ENCODE measurements around the gene CACNA1D. TPM values are rescaled to one million over a fixed set of nuclear protein-coding genes. Genes with fewer than 3 reads are reported as not detected.

Gene CACNA1D
- total and polyA plus RNA-seq, 9 of the 15 experiments (the other 6 are each of a cell fraction or from before 2014, with no cell fraction given): 0.29 TPM; not detected in 8

GRCh38 chr3:53811143-53811927 lies 316.9 kb downstream of the CACNA1D start:
- Histone ChIP-seq H3K27me3 (ENCODE audit: control insufficient read depth in 2 of 2, insufficient read depth in 2 of 2, low read length in 2 of 2) (peaks cover 12 to 65% of the 10 kb centered on the region in 2 experiments; a peak in 3 of 5 replicates), H3K4me2 (ENCODE audit: insufficient read depth, low read length) (no peak overlapping the region), H3K9me3 (replicated peaks; ENCODE audit: control insufficient read depth, insufficient read depth, low read depth, low read length) (no peaks in the 10 kb centered on the region), H3K36me3 (ENCODE audit: control insufficient read depth, insufficient read depth, low read length) (no peaks in the 10 kb centered on the region), H4K20me1 (replicated peaks; ENCODE audit: control insufficient read depth, insufficient read depth, low read length) (no peaks in the 10 kb centered on the region), H3K79me2 (ENCODE audit: control insufficient read depth, insufficient read depth, low read length) (no peaks in the 10 kb centered on the region), H3K27ac (ENCODE audit: extremely low read depth, low read depth, low read length) (no peak overlapping the region), H3K4me3 (no peak overlapping the region), H3K9ac (ENCODE audit: insufficient read depth in 1 of 2, low read depth in 2 of 2, low read length in 2 of 2) (no peak overlapping the region), H3K9me1 (ENCODE audit: control insufficient read depth, insufficient read depth, low read length) (no peaks in the 10 kb centered on the region), H2AFZ (ENCODE audit: low read depth, low read length) (no peak overlapping the region), H3K4me1 (replicated peaks in 1 of 2; ENCODE audit: control insufficient read depth in 2 of 2, insufficient read depth in 2 of 2, low read length in 2 of 2) (no peaks in the 10 kb centered on the region; a peak in 1 of 5 replicates)
- ATAC-seq (no peak), FAIRE-seq (no peak), DNase-seq (ENCODE audit: extremely low read depth in 1 of 4, low spot score in 3 of 4) (no peak)
- POLR2A ChIA-PET: interaction anchor here (0.6 kb wide), 1 partner anchor 433 kb away, joined by 3 read pairs; no protein-coding TSS in a partner anchor
- CTCF ChIA-PET (ENCODE audit: low intra/inter-chr PET ratio): no interaction called here
- TF ChIP-seq CBX3 (IDR thresholded peaks at IDR 0.05; ENCODE audit: borderline replicate concordance in 1 of 2, low read length in 2 of 2): no peak
- no peak for TF ChIP-seq ZNF41 (CRISPR knock-in tag; conservative IDR thresholded peaks at IDR 0.05)
- no TSS peak for BruUV-seq (replicated peaks)
- intact Hi-C loops (cut with micrococcal nuclease): no loop called here
- in situ Hi-C loops (cut with MboI): no loop called here
- WGBS (ENCODE audit: insufficient coverage, low coverage, missing lambda C conversion rate): 0% methylated on average over 23 of the region's 24 CpGs

- BruUV-seq (replicated peaks): no TSS peak
- Histone ChIP-seq H3K9me1 (ENCODE audit: control insufficient read depth, insufficient read depth, low read length) (no peaks in the 10 kb centered on the region), H2AFZ (ENCODE audit: low read depth, low read length) (no peak overlapping the region), H3K36me3 (ENCODE audit: control insufficient read depth, insufficient read depth, low read length) (no peaks in the 10 kb centered on the region), H4K20me1 (replicated peaks; ENCODE audit: control insufficient read depth, insufficient read depth, low read length) (no peaks in the 10 kb centered on the region), H3K9me3 (replicated peaks; ENCODE audit: control insufficient read depth, insufficient read depth, low read depth, low read length) (no peaks in the 10 kb centered on the region), H3K4me1 (replicated peaks in 1 of 2; ENCODE audit: control insufficient read depth in 2 of 2, insufficient read depth in 2 of 2, low read length in 2 of 2) (no peaks in the 10 kb centered on the region; a peak in 1 of 5 replicates), H3K4me2 (ENCODE audit: insufficient read depth, low read length) (no peak overlapping the region), H3K27ac (ENCODE audit: extremely low read depth, low read depth, low read length) (no peak overlapping the region), H3K79me2 (ENCODE audit: control insufficient read depth, insufficient read depth, low read length) (no peaks in the 10 kb centered on the region), H3K27me3 (ENCODE audit: control insufficient read depth in 2 of 2, insufficient read depth in 2 of 2, low read length in 2 of 2) (peaks cover 12 to 63% of the 10 kb centered on the region in 2 experiments; a peak in 3 of 5 replicates), H3K4me3 (no peak overlapping the region), H3K9ac (ENCODE audit: insufficient read depth in 1 of 2, low read depth in 2 of 2, low read length in 2 of 2) (no peak overlapping the region)
- in situ Hi-C loops (cut with MboI): no loop called here
- POLR2A ChIA-PET: no interaction called here
- CTCF ChIA-PET (ENCODE audit: low intra/inter-chr PET ratio): no interaction called here
- intact Hi-C loops (cut with micrococcal nuclease): no loop called here
- ATAC-seq (no peak), DNase-seq (ENCODE audit: extremely low read depth in 1 of 4, low spot score in 3 of 4) (no peak), FAIRE-seq (no peak)
- WGBS (ENCODE audit: insufficient coverage, low coverage, missing lambda C conversion rate): 0% methylated on average over 4 of the region's 4 CpGs
- TF ChIP-seq POLR3A (IDR thresholded peaks at IDR 0.05; ENCODE audit: borderline replicate concordance, extremely low read depth, insufficient read depth, insufficient read length): no peak
- no peak for TF ChIP-seq HNRNPUL1 (IDR thresholded peaks at IDR 0.05; ENCODE audit: low read length)
- no peak for TF ChIP-seq COPS2 (conservative IDR thresholded peaks at IDR 0.05)
- TF ChIP-seq DIDO1 (tag; IDR thresholded peaks at IDR 0.05; ENCODE audit: low read depth): no peak
- no peak for TF ChIP-seq CTCFL (IDR thresholded peaks at IDR 0.05; ENCODE audit: borderline replicate concordance, insufficient read depth, low read depth, low read length, poor library complexity, severe bottlenecking)
- TF ChIP-seq ZNF311 (CRISPR knock-in tag; IDR thresholded peaks at IDR 0.05): no peak
- no peak for TF ChIP-seq XRCC5 (IDR thresholded peaks at IDR 0.05; ENCODE audit: low read depth, low read length)
- TF ChIP-seq MAX (CRISPR knock-in tag; IDR thresholded peaks at IDR 0.05): no peak
- no peak for TF ChIP-seq BCL6 (CRISPR knock-in tag; IDR thresholded peaks at IDR 0.05)
- TF ChIP-seq RFX7 (CRISPR knock-in tag; IDR thresholded peaks at IDR 0.05): no peak
- TF ChIP-seq MAFG (tag; conservative IDR thresholded peaks at IDR 0.05): no peak
- no peak for TF ChIP-seq RBM14 (IDR thresholded peaks at IDR 0.05; ENCODE audit: borderline replicate concordance, insufficient read depth, low read depth, low read length)
Observed at GRCh38 chr3:53812434-53812833, 318.0 kb downstream of the CACNA1D start.

Measured in K562 (cell line).